Stomach smooth muscle (tissue), 2 donors: ENCODE data around the gene RARA.

Experiments
- H3K27ac ChIP-seq: one replicate; pipeline ENCODE4 v1.7.0; 2013; ENCODE audit warnings: mild to moderate bottlenecking, low read length, inconsistent platforms
- H3K27me3 ChIP-seq, 2 donors: one replicate each; pipeline ENCODE4 v1.7.0; 2013; ENCODE audit warnings: low read length in 2 of 2; ENCODE audit not compliant: insufficient read depth in 2 of 2, control insufficient read depth in 1 of 2
- H3K36me3 ChIP-seq, 2 donors: one replicate each; pipeline ENCODE4 v1.7.0; 2013; ENCODE audit warnings: low read length in 2 of 2; ENCODE audit not compliant: control insufficient read depth in 2 of 2, insufficient read depth in 2 of 2
- H3K4me1 ChIP-seq: one replicate; pipeline ENCODE4 v1.7.0; 2013; ENCODE audit warnings: low read length; ENCODE audit not compliant: control insufficient read depth, insufficient read depth
- H3K4me3 ChIP-seq, 2 donors: one replicate each; pipeline ENCODE4 v1.7.0; 2013; ENCODE audit warnings: low read length in 2 of 2
- H3K9ac ChIP-seq, 2 donors: one replicate each; pipeline ENCODE4 v1.7.0; 2013; ENCODE audit warnings: low read length in 2 of 2, mild to moderate bottlenecking in 1 of 2
- H3K9me3 ChIP-seq, 2 donors: one replicate each; pipeline ENCODE4 v1.7.0; 2013; ENCODE audit warnings: low read length in 2 of 2; ENCODE audit not compliant: control insufficient read depth in 2 of 2
- donor health status: healthy.
- donor health status: Pancreatic carcinoma.

Gene RARA

GRCh38 chr17:40340880-40341807 is 32.2 kb downstream of the RARA start:
- H3K27me3 ChIP-seq, result no peaks in the 10 kb centered on the region
- no peaks in the 10 kb centered on the region for H3K36me3 ChIP-seq
- peak overlapping the region; percentile 85 to 86 for H3K4me3 ChIP-seq
- H3K9ac ChIP-seq, result peak overlapping the region; percentile 82 to 84
- H3K4me1 ChIP-seq, result peaks cover 64% of the 10 kb centered on the region
- peak overlapping the region; percentile 92 for H3K27ac ChIP-seq
- H3K9me3 ChIP-seq, result no peaks in the 10 kb centered on the region

GRCh38 chr17:40341808-40342503 is 33.0 kb downstream of the RARA start:
- no peaks in the 10 kb centered on the region for H3K9me3 ChIP-seq
- H3K4me3 ChIP-seq, result peak overlapping the region; percentile 85 to 86
- H3K27ac ChIP-seq, result peak overlapping the region; percentile 92
- no peaks in the 10 kb centered on the region for H3K36me3 ChIP-seq
- H3K9ac ChIP-seq, result peak overlapping the region; percentile 82 to 84
- peaks cover 72% of the 10 kb centered on the region for H3K4me1 ChIP-seq
- H3K27me3 ChIP-seq, result no peaks in the 10 kb centered on the region

- no peaks in the 10 kb centered on the region for H3K36me3 ChIP-seq
- H3K9me3 ChIP-seq, result no peaks in the 10 kb centered on the region
- peak overlapping the region; percentile 82 to 83 for H3K9ac ChIP-seq
- peaks cover 73% of the 10 kb centered on the region for H3K4me1 ChIP-seq
- H3K4me3 ChIP-seq, result peak overlapping the region; percentile 85 to 86
- peak overlapping the region; percentile 92 for H3K27ac ChIP-seq
- no peaks in the 10 kb centered on the region for H3K27me3 ChIP-seq
Observed at GRCh38 chr17:40342504-40343218, 33.7 kb downstream of the RARA start.

GRCh38 chr17:40343219-40344119 is 34.5 kb downstream of the RARA start:
- Histone ChIP-seq H3K4me3 (peak overlapping the region; percentile 85 to 86), H3K4me1 (peaks cover 80% of the 10 kb centered on the region)

GRCh38 chr17:40344421-40345160 is 35.6 kb downstream of the RARA start:
- no peaks in the 10 kb centered on the region for H3K9me3 ChIP-seq
- peak overlapping the region; percentile 71 for H3K27ac ChIP-seq
- H3K9ac ChIP-seq, result peak overlapping the region; percentile 68 to 82
- peak overlapping the region; percentile 85 to 86 for H3K4me3 ChIP-seq
- peaks cover 7% of the 10 kb centered on the region in 2 donors for H3K36me3 ChIP-seq
- H3K27me3 ChIP-seq, result no peaks in the 10 kb centered on the region
- peaks cover 86% of the 10 kb centered on the region for H3K4me1 ChIP-seq

More at GRCh38 chr17:40343219-40344119, 34.5 kb downstream of the RARA start:
- no peaks in the 10 kb centered on the region for H3K9me3 ChIP-seq
- no peaks in the 10 kb centered on the region for H3K36me3 ChIP-seq
- no peaks in the 10 kb centered on the region for H3K27me3 ChIP-seq
- peak overlapping the region; percentile 82 to 83 for H3K9ac ChIP-seq
- peak overlapping the region; percentile 92 for H3K27ac ChIP-seq

GRCh38 chr17:40345161-40345993 is 36.4 kb downstream of the RARA start:
- peak overlapping the region; percentile 85 to 86 for H3K4me3 ChIP-seq
- H3K4me1 ChIP-seq, result peaks cover 88% of the 10 kb centered on the region
- peak overlapping the region; percentile 68 to 82 for H3K9ac ChIP-seq
- H3K27me3 ChIP-seq, result no peaks in the 10 kb centered on the region
- peaks cover 8 to 11% of the 10 kb centered on the region in 2 donors for H3K36me3 ChIP-seq
- no peaks in the 10 kb centered on the region for H3K9me3 ChIP-seq
- peak overlapping the region; percentile 71 for H3K27ac ChIP-seq

- peak overlapping the region; percentile 71 for H3K27ac ChIP-seq
Observed at GRCh38 chr17:40345994-40346764, 37.2 kb downstream of the RARA start.

GRCh38 chr17:40346765-40347158 is 37.8 kb downstream of the RARA start:
- Histone ChIP-seq H3K27ac (peak overlapping the region; percentile 71), H3K9me3 (no peaks in the 10 kb centered on the region), H3K4me3 (peak overlapping the region; percentile 49 to 51), H3K4me1 (peaks cover 86% of the 10 kb centered on the region), H3K9ac (peak overlapping the region in 1 of 2 donors; percentile 27), H3K36me3 (peaks cover 8 to 11% of the 10 kb centered on the region in 2 donors), H3K27me3 (no peaks in the 10 kb centered on the region)

More at GRCh38 chr17:40345994-40346764, 37.2 kb downstream of the RARA start:
- peaks cover 83% of the 10 kb centered on the region for H3K4me1 ChIP-seq
- peaks cover 8 to 11% of the 10 kb centered on the region in 2 donors for H3K36me3 ChIP-seq
- no peaks in the 10 kb centered on the region for H3K27me3 ChIP-seq
- peak overlapping the region; percentile 68 to 82 for H3K9ac ChIP-seq
- peak overlapping the region; percentile 85 to 86 for H3K4me3 ChIP-seq
- H3K9me3 ChIP-seq, result no peaks in the 10 kb centered on the region
